Aorta (tissue), 5 donors: ENCODE measurements around the gene FAM9C. TPM values are rescaled to one million over a fixed set of nuclear protein-coding genes. Genes with fewer than 3 reads are reported as not detected.
"Not testable (repeated sequence)": the region's sequence is repeated elsewhere in the genome, so short reads cannot be mapped to it uniquely, and the experiment has no call there.

Source experiments
- ATAC-seq: fragments of 200-7000 bp; cut with Tn5 transposase; one replicate; pipeline ENCODE4 v1.9.1; 2022; ENCODE audit warnings: moderate library complexity; ENCODE audit not compliant: low FRiP score
- DNase-seq, 2 donors: peaks; one replicate each; pipeline ENCODE4 v3.0.0-alpha.2; 2020
- H3K27ac ChIP-seq, 2 donors: one replicate each; pipeline ENCODE4 v1.5.1; 2013; ENCODE audit warnings: low read length in 2 of 2, mild to moderate bottlenecking in 2 of 2, moderate library complexity in 2 of 2, control low read depth in 1 of 2, inconsistent platforms in 1 of 2, low read depth in 1 of 2
- H3K27me3 ChIP-seq, 2 donors: one replicate each; pipeline ENCODE4 v1.6.1; 2013; ENCODE audit warnings: control low read depth in 1 of 2, low read length in 1 of 2, mild to moderate bottlenecking in 1 of 2, moderate library complexity in 1 of 2; ENCODE audit not compliant: insufficient read depth in 2 of 2, control insufficient read depth in 1 of 2
- H3K36me3 ChIP-seq, 2 donors: one replicate each; pipeline ENCODE4 v1.6.1; 2013; ENCODE audit warnings: control low read depth in 1 of 2, low read length in 1 of 2, mild to moderate bottlenecking in 1 of 2; ENCODE audit not compliant: insufficient read depth in 2 of 2, control insufficient read depth in 1 of 2
- H3K4me1 ChIP-seq, 2 donors: one replicate each; pipeline ENCODE4 v1.6.1; 2013; ENCODE audit warnings: low read length in 2 of 2, control low read depth in 1 of 2, mild to moderate bottlenecking in 1 of 2, moderate library complexity in 1 of 2; ENCODE audit not compliant: insufficient read depth in 2 of 2, control insufficient read depth in 1 of 2
- H3K4me3 ChIP-seq, 2 donors: one replicate each; pipeline ENCODE4 v1.5.1; 2013; ENCODE audit warnings: low read length in 2 of 2, control low read depth in 1 of 2, mild to moderate bottlenecking in 1 of 2
- H3K9me3 ChIP-seq: one replicate; pipeline ENCODE4 v1.6.1; 2013; ENCODE audit warnings: mild to moderate bottlenecking, low read length; ENCODE audit not compliant: control insufficient read depth
- WGBS, 2 donors: extraction: QIAGEN DNeasy Blood & Tissue Kit; methylation state at CpG; one replicate each; pipeline ENCODE4 v1.1.7; 2013; 5-methylcytosine and 5-hydroxymethylcytosine counted together
- intact Hi-C, 2 donors: fragments of 100-400 bp; cut with DNase I; formaldehyde crosslinking; loops; one replicate each; pipeline versions ENCODE4 v1.14.2 to v1.15.0; 2022
- polyA plus RNA-seq, 2 donors: library from polyadenylated mRNA; stranded (reverse); fragments of 200-250 nt; gene quantifications; one replicate each; pipeline ENCODE4 v1.2.3, GENCODE V29; 2013
- total RNA-seq, 2 donors: library from RNA; stranded (reverse); fragmentation: NEBNext Ultra II Directional; extraction: Animal tissue kit (Norgen Biotek cat#: 25700); gene quantifications; one replicate each; pipeline ENCODE4 v1.2.1, GENCODE V29; 2021
- donor health status: healthy with polysubstance abuse.
- donor health status: Bipolar disorder and iron deficiency.
- donor health status: DM: no; HTN: no; CAD: no.
- donor health status: DM: no; HTN: no; CAD: no.
- donor health status: DM: yes; HTN: yes; CAD: no.

Gene FAM9C
- total and polyA plus RNA-seq, 4 donors: not detected

DNA sequence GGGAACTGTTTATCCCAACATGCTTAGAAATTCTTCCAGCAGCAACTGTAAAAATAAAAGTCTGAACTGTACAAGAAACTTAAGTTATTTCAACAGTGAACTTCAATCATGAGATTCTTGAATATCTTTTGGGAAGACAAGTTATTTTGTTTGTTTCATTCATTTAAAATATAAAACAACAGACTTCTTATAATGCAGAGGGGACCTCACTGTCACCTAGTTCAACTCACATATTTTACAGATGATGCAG, 14.9 kb downstream of the FAM9C start:
- intact Hi-C loops: no loop called here
- Histone ChIP-seq H3K4me3 (no peak overlapping the region), H3K36me3 (no peaks in the 10 kb centered on the region), H3K4me1 (no peaks in the 10 kb centered on the region), H3K9me3 (no peaks in the 10 kb centered on the region), H3K27me3 (no peaks in the 10 kb centered on the region), H3K27ac (no peak overlapping the region)
- ATAC-seq (no peak), DNase-seq (no peak)

DNA sequence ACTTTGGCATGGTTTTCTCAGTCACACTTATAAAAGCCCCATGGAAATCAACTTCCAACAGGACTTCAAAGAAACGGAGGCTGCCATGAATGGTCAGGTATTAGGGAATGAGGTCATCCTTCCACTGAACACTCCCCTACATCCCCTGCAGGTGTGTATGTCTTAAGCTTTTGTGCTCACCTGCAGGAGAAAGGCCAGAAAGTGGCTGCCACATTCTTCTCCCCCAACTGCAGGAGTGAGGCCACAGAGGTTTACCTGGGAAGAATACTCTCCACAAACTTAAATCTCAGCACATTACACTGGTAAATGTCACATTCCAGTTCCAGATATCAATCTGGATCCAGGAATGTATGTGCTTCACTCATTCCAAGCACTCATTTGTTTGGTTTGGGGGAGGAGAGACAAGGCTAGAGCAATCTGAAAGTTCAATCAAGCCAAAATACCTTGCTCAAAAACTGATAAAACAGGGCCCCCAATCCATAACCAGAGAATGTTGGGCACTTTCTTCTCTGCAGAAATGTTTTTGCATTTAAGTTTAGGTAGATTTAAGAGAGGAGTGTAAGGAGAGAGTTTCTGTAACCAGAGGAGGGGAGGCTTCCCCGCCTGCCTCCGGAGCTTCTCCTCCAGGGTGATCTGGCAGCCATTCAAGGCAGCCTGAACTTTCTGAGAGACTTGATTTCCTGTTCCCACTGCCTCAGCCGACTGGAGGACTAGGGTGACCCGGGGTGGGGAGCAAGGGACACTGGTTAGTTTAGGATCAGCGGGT, 15.4 kb downstream of the FAM9C start:
- DNase-seq (peak in 1 of 2 donors; percentile 62), ATAC-seq (no peak)
- Histone ChIP-seq H3K36me3 (no peaks in the 10 kb centered on the region), H3K27me3 (no peaks in the 10 kb centered on the region), H3K27ac (no peak overlapping the region), H3K9me3 (no peaks in the 10 kb centered on the region), H3K4me3 (no peak overlapping the region), H3K4me1 (no peaks in the 10 kb centered on the region)
- intact Hi-C loops: no loop called here
- WGBS, 2 donors: 8 to 12% methylated on average over 6 of the region's 6 CpGs

DNA sequence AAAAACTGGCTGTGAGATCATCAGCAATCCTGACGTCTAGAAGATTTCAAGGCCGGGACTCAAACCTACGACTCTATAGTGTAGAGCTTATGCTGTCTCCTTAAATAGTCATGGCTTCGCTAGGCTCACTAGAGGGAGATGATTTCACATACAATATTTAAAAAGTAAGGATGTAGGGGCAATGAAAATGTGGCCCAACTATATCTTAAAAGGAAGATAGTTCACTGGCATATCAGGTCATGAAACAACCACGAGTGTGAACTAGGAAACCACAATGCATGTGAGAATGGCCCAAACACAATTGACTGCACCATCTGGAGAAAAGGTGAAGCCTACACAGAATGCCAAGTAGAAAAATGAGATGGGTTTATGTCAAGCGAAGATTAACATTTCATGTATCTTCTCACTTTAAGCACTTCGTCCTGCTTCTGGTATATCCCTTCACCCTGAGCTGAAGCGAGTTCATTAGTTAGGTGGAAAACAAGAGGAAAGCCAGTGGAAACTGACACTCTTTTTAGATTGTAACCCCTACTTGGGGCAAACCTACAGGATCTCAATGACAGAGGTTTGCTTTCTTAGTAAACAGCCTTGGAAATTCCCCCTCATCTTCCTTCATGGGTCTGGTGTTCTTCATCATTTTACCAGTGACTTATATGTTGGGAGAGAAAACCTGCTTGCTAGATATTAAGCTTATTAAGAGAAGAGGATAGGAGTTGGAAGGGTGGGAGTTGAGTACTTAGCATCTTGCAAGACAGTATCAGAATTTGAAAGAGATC, 17.4 kb downstream of the FAM9C start:
- H3K9me3 ChIP-seq: no peaks in the 10 kb centered on the region
- intact Hi-C loops: no loop called here
- H3K36me3 ChIP-seq: no peaks in the 10 kb centered on the region
- DNase-seq (no peak), ATAC-seq (no peak)
- H3K27ac ChIP-seq: no peak overlapping the region
- H3K4me1 ChIP-seq: no peaks in the 10 kb centered on the region
- 87 to 94% methylated on average over 8 of the region's 8 CpGs for WGBS, 2 donors
- H3K4me3 ChIP-seq: no peak overlapping the region
- no peaks in the 10 kb centered on the region for H3K27me3 ChIP-seq

DNA sequence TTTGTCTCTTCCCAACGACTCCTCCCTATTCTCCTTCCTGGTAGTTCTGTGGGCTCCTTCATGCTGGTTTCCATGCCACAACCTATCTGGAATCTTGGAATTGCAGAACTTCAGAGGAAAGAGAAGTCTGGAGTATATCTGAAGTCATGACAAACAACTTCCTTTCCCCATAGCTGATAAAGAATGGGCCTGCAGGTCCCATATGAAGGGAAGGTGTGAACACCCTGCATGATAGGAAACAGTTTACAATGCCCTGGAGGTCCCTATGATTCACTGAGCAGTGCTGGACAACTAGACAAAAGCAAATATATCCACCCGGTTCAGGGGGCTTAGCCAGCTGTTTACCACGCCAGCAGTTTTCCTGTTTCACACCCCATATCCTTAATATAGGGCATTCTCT, 19.4 kb downstream of the FAM9C start:
- ATAC-seq: no peak

DNA sequence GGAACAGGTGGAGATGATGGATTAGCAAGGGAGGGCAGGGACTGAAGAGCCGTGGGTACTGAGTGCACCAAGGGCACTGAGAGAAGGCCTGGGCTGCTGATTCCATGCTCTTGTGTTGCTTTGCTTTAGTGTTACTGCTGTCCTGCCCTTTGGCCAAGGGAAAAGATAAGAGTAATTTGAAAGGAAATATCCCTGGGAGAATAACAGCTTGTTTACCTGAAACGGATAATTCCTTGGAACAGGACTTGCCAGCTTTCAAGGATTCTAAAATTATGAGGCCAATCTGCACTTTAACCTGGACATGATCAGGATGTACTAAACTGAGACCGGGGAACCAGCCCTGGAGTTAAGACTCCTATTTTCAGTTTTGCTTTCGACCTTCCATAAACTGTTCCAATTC, 20.4 kb downstream of the FAM9C start:
- H3K27me3 ChIP-seq: no peaks in the 10 kb centered on the region

More for the DNA sequence above, 19.4 kb downstream of the FAM9C start:
- intact Hi-C loops: no loop called here
- Histone ChIP-seq H3K4me1 (no peaks in the 10 kb centered on the region), H3K9me3 (no peaks in the 10 kb centered on the region), H3K27me3 (no peaks in the 10 kb centered on the region), H3K4me3 (no peak overlapping the region), H3K27ac (no peak overlapping the region), H3K36me3 (no peaks in the 10 kb centered on the region)
- 74 to 83% methylated on average over 3 of the region's 3 CpGs for WGBS, 2 donors
- no peak for DNase-seq

DNA sequence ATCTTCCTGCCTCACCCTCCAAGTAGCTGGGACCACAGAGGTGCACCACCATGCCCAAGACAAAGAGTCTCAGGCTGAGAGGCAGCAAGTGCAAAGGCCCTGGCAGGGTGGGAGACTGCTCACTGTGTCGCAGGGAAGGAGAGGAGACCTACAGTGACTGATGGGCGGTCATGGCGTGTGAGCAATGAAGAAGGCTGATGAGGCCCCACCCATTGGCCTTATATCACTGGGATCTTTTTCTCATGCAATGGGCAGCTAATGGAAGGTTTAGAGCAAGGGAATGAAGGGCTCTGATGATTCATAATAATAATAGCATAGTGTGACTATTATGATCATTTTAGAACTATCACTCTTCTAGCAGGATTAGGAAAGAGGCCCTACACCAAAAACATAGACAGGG, 20.9 kb downstream of the FAM9C start:
- Histone ChIP-seq H3K9me3 (no peaks in the 10 kb centered on the region), H3K4me1 (no peaks in the 10 kb centered on the region), H3K27me3 (no peaks in the 10 kb centered on the region), H3K36me3 (no peaks in the 10 kb centered on the region), H3K27ac (no peak overlapping the region), H3K4me3 (no peak overlapping the region)
- WGBS, 2 donors: 80 to 98% methylated on average over 3 of the region's 3 CpGs
- no peak for DNase-seq
- ATAC-seq: no peak
- intact Hi-C loops: no loop called here

More for the DNA sequence above, 20.4 kb downstream of the FAM9C start:
- H3K27ac ChIP-seq: no peak overlapping the region
- intact Hi-C loops: no loop called here
- no peaks in the 10 kb centered on the region for H3K9me3 ChIP-seq
- no peaks in the 10 kb centered on the region for H3K36me3 ChIP-seq
- no peak overlapping the region for H3K4me3 ChIP-seq
- ATAC-seq (no peak), DNase-seq (no peak)
- no peaks in the 10 kb centered on the region for H3K4me1 ChIP-seq
- 82 to 91% methylated on average over 4 of the region's 4 CpGs for WGBS, 2 donors

DNA sequence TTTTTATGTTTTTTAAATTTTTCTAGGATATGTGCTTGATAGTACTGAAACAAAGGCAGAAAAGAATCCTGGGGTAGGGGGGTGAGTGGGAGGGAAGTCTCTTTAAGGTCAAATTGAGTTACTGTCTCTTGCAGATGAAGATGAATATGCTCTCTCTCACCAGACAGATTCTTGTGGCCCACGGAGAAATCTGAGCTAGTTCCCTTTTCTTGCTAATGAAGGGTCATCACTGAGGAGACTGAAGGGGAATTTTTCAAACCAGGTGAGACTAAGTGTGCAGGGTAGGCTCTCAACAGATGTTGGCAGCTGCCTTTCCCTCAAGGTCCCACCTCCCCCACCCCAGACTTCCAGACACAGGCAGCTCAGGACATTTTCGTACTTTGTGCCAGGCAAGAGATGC, 21.5 kb downstream of the FAM9C start:
- intact Hi-C loops: no loop called here
- 56 to 73% methylated on average over 2 of the region's 2 CpGs for WGBS, 2 donors
- no peaks in the 10 kb centered on the region for H3K4me1 ChIP-seq
- no peak overlapping the region for H3K27ac ChIP-seq
- no peak for DNase-seq
- H3K27me3 ChIP-seq: no peaks in the 10 kb centered on the region
- H3K9me3 ChIP-seq: no peaks in the 10 kb centered on the region
- no peak overlapping the region for H3K4me3 ChIP-seq
- ATAC-seq: no peak
- no peaks in the 10 kb centered on the region for H3K36me3 ChIP-seq

DNA sequence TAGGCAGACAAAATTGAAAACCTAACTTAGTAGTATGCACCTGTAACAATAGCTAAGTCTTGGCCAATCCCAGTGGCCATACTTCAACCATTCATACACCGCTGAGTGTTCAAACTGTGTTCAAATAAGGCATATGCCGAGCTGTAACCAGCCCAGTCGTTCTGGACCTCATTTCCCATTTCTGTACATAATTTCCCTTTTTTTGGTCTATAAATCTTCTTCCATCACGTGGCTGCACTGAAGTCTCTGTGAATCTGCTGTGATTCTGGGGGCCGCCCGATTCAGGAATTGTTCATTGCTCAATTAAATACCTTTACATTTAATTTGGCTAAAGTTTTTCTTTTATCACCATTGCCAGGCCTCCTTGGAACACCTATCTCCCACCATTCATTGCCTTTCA, 27.7 kb downstream of the FAM9C start:
- ATAC-seq, H3K27me3 ChIP-seq, H3K36me3 ChIP-seq, H3K4me3 ChIP-seq, H3K9me3 ChIP-seq, DNase-seq, H3K27ac ChIP-seq, H3K4me1 ChIP-seq, intact Hi-C loops: not testable (repeated sequence)
- WGBS, 2 donors: 85 to 91% methylated on average over 6 of the region's 6 CpGs

DNA sequence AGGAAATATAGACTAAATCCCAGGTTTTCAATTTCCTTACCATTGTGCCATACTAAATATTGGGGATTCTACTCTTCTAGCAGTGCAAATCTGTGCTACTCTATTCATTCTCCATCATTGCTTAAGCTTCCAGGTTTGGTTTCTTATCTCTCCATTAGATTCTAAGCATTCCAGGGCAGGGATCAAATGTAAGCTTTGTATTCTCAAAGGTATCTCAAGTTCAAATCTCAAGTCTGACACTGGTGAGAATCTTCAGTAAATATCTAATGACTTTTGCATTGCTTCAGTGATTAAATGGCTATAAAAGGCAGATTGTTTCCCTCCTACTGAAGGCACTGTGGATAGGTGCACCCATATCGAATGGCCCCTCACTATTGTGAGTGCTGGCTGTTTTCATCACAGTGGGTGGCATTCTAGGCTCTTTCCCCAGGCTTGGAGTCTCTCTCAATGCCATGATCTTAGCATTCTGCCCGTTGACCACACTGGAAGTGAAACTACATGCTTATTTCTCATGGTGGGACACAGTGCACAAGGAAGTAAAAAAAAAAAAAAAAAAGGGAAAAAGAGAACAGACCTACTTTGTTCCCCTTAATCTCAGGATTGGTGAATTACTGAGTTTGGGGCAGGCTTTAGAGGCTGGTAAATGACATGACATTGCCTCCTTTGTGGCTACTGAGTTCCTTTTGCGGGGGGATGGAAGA, 28.7 kb downstream of the FAM9C start:
- intact Hi-C loops: no loop called here
- WGBS, 2 donors: 63 to 88% methylated on average over 3 of the region's 3 CpGs
- Histone ChIP-seq H3K36me3 (no peaks in the 10 kb centered on the region), H3K4me3 (no peak overlapping the region), H3K27ac (no peak overlapping the region), H3K27me3 (no peaks in the 10 kb centered on the region), H3K4me1 (no peaks in the 10 kb centered on the region), H3K9me3 (no peaks in the 10 kb centered on the region)
- DNase-seq (no peak), ATAC-seq (no peak)
